Measurements from ENCODE around the gene TMEM183A. TPM values are rescaled to one million over a fixed set of nuclear protein-coding genes. Genes with fewer than 3 reads are reported as not detected.

Gene TMEM183A
- total and polyA plus RNA-seq, 11 donors: 9.5 to 45.7 (median 29.9) TPM

GRCh38 chr1:203038891-203039608 lies 31.9 kb downstream of the TMEM183A start:
- Histone ChIP-seq H3K9me3 (no peaks in the 10 kb centered on the region), H3K4me1 (peaks cover 0 to 73% (median 34%) of the 10 kb centered on the region in 12 donors), H3K27ac (peak overlapping the region in 10 of 12 donors; percentile 63 to 90 (median 80)), H3K4me3 (no peak overlapping the region), H3K36me3 (peaks cover 0 to 3% (median 0%) of the 10 kb centered on the region in 9 donors), H3K27me3 (peaks cover 0 to 5% (median 0%) of the 10 kb centered on the region in 9 donors)
- intact Hi-C loops (cut with DNase I): loop anchor here (1.0 to 10.0 kb wide), 12 partner anchors 88 to 306 kb away; partner anchors contain the start of gene ADORA1 (in 6 of the 10)
- peak; percentile 75 to 82 (median 80) for DNase-seq
- no peak for TF ChIP-seq POLR2A (IDR thresholded peaks at IDR 0.05)
- TF ChIP-seq CTCF (IDR thresholded peaks at IDR 0.05): peak; percentile 86 to 96 (median 92)
- peak; percentile 70 to 82 (median 79) for ATAC-seq
- WGBS, 4 donors: 52 to 56% (median 54%) methylated on average over 21 to 22 of the region's 22 CpGs

- Histone ChIP-seq H3K27me3 (peaks cover 0 to 5% (median 0%) of the 10 kb centered on the region in 9 donors), H3K36me3 (peaks cover 0 to 10% (median 0%) of the 10 kb centered on the region in 9 donors), H3K9me3 (no peaks in the 10 kb centered on the region), H3K27ac (peak overlapping the region in 6 of 12 donors; percentile 9 to 67 (median 59)), H3K4me1 (peaks cover 0 to 72% (median 34%) of the 10 kb centered on the region in 12 donors), H3K4me3 (no peak overlapping the region)
- ATAC-seq: peak in 3 of 4 donors; percentile 5 to 34 (median 31)
- intact Hi-C loops (cut with DNase I): loop anchor here (1.0 to 10.0 kb wide), 15 partner anchors 42 to 305 kb away; partner anchors contain the start of gene ADORA1 (in 9 of the 10)
- TF ChIP-seq CTCF (IDR thresholded peaks at IDR 0.05) (peak in 11 of 12 donors; percentile 8 to 56 (median 36)), POLR2A (IDR thresholded peaks at IDR 0.05) (no peak)
- DNase-seq: peak in 3 of 5 donors; percentile 28 to 53 (median 33)
- 27 to 40% (median 30%) methylated on average over 10 to 11 of the region's 11 CpGs for WGBS, 4 donors
These were observed 32.7 kb downstream of the TMEM183A start for GRCh38 chr1:203039609-203040512.

GRCh38 chr1:203040513-203041275 lies 33.5 kb downstream of the TMEM183A start:
- peaks cover 0 to 5% (median 0%) of the 10 kb centered on the region in 9 donors for H3K27me3 ChIP-seq
- peaks cover 0 to 64% (median 34%) of the 10 kb centered on the region in 12 donors for H3K4me1 ChIP-seq
- peaks cover 0 to 10% (median 0%) of the 10 kb centered on the region in 9 donors for H3K36me3 ChIP-seq
- intact Hi-C loops (cut with DNase I): loop anchor here in 6 of 10 donors (1.0 to 10.0 kb wide), 7 partner anchors 42 to 304 kb away; partner anchors contain the start of gene ADORA1 (in 3 of the 6)
- H3K9me3 ChIP-seq: no peaks in the 10 kb centered on the region
- H3K4me3 ChIP-seq: no peak overlapping the region
- 28 to 43% (median 36%) methylated on average over 5 of the region's 5 CpGs for WGBS, 4 donors
- ATAC-seq: no peak
- peak overlapping the region in 6 of 12 donors; percentile 9 to 67 (median 48) for H3K27ac ChIP-seq
- DNase-seq: no peak
- TF ChIP-seq POLR2A (IDR thresholded peaks at IDR 0.05) (no peak), CTCF (IDR thresholded peaks at IDR 0.05) (no peak)
